ENCODE data around the gene TBX15.

TBX15 gene

GRCh38 chr1:118899340-118899739 is 88.8 kb downstream of the TBX15 start:
- Histone ChIP-seq H3K27me3 (ENCODE audit: control insufficient read depth in 1 of 2, insufficient read depth in 2 of 2, low read length in 2 of 2) (no peaks in the 10 kb centered on the region), H3K4me3 (ENCODE audit: low read depth in 1 of 2, low read length in 2 of 2) (no peak overlapping the region), H3K9ac (ENCODE audit: low read depth in 1 of 2, low read length in 2 of 2) (no peak overlapping the region), H3K4me1 (ENCODE audit: control insufficient read depth in 1 of 2, insufficient read depth in 2 of 2, low read length in 2 of 2) (no peaks in the 10 kb centered on the region), H3K36me3 (ENCODE audit: control insufficient read depth in 1 of 2, insufficient read depth in 2 of 2, low read length in 2 of 2) (no peaks in the 10 kb centered on the region), H3K27ac (ENCODE audit: low read depth, low read length) (no peak overlapping the region), H3K9me3 (ENCODE audit: control insufficient read depth in 1 of 2, low read length in 2 of 2) (no peaks in the 10 kb centered on the region)

GRCh38 chr1:118898712-118899111 is 89.4 kb downstream of the TBX15 start:
- no peaks in the 10 kb centered on the region for H3K27me3 ChIP-seq (ENCODE audit: control insufficient read depth in 1 of 2, insufficient read depth in 2 of 2, low read length in 2 of 2)
- no peaks in the 10 kb centered on the region for H3K4me1 ChIP-seq (ENCODE audit: control insufficient read depth in 1 of 2, insufficient read depth in 2 of 2, low read length in 2 of 2)
- no peak overlapping the region for H3K27ac ChIP-seq (ENCODE audit: low read depth, low read length)
- no peak overlapping the region for H3K4me3 ChIP-seq (ENCODE audit: low read depth in 1 of 2, low read length in 2 of 2)
- no peaks in the 10 kb centered on the region for H3K36me3 ChIP-seq (ENCODE audit: control insufficient read depth in 1 of 2, insufficient read depth in 2 of 2, low read length in 2 of 2)
- no peak overlapping the region for H3K9ac ChIP-seq (ENCODE audit: low read depth in 1 of 2, low read length in 2 of 2)
- H3K9me3 ChIP-seq (ENCODE audit: control insufficient read depth in 1 of 2, low read length in 2 of 2): no peaks in the 10 kb centered on the region

GRCh38 chr1:118896416-118896815 is 91.7 kb downstream of the TBX15 start:
- Histone ChIP-seq H3K4me1 (ENCODE audit: control insufficient read depth in 1 of 2, insufficient read depth in 2 of 2, low read length in 2 of 2) (no peaks in the 10 kb centered on the region), H3K4me3 (ENCODE audit: low read depth in 1 of 2, low read length in 2 of 2) (no peak overlapping the region), H3K36me3 (ENCODE audit: control insufficient read depth in 1 of 2, insufficient read depth in 2 of 2, low read length in 2 of 2) (no peaks in the 10 kb centered on the region), H3K9ac (ENCODE audit: low read depth in 1 of 2, low read length in 2 of 2) (no peak overlapping the region), H3K27me3 (ENCODE audit: control insufficient read depth in 1 of 2, insufficient read depth in 2 of 2, low read length in 2 of 2) (no peaks in the 10 kb centered on the region), H3K27ac (ENCODE audit: low read depth, low read length) (no peak overlapping the region), H3K9me3 (ENCODE audit: control insufficient read depth in 1 of 2, low read length in 2 of 2) (no peaks in the 10 kb centered on the region)

- Histone ChIP-seq H3K9ac (ENCODE audit: low read depth in 1 of 2, low read length in 2 of 2) (no peak overlapping the region), H3K27ac (ENCODE audit: low read depth, low read length) (no peak overlapping the region), H3K4me1 (ENCODE audit: control insufficient read depth in 1 of 2, insufficient read depth in 2 of 2, low read length in 2 of 2) (no peaks in the 10 kb centered on the region), H3K27me3 (ENCODE audit: control insufficient read depth in 1 of 2, insufficient read depth in 2 of 2, low read length in 2 of 2) (no peaks in the 10 kb centered on the region), H3K9me3 (ENCODE audit: control insufficient read depth in 1 of 2, low read length in 2 of 2) (no peaks in the 10 kb centered on the region), H3K36me3 (ENCODE audit: control insufficient read depth in 1 of 2, insufficient read depth in 2 of 2, low read length in 2 of 2) (no peaks in the 10 kb centered on the region), H3K4me3 (ENCODE audit: low read depth in 1 of 2, low read length in 2 of 2) (no peak overlapping the region)
These were observed 93.3 kb downstream of the TBX15 start for GRCh38 chr1:118894836-118895235.

- Histone ChIP-seq H3K36me3 (ENCODE audit: control insufficient read depth in 1 of 2, insufficient read depth in 2 of 2, low read length in 2 of 2) (no peaks in the 10 kb centered on the region), H3K4me3 (ENCODE audit: low read depth in 1 of 2, low read length in 2 of 2) (no peak overlapping the region), H3K4me1 (ENCODE audit: control insufficient read depth in 1 of 2, insufficient read depth in 2 of 2, low read length in 2 of 2) (no peaks in the 10 kb centered on the region), H3K27ac (ENCODE audit: low read depth, low read length) (no peak overlapping the region), H3K27me3 (ENCODE audit: control insufficient read depth in 1 of 2, insufficient read depth in 2 of 2, low read length in 2 of 2) (no peaks in the 10 kb centered on the region), H3K9me3 (ENCODE audit: control insufficient read depth in 1 of 2, low read length in 2 of 2) (no peaks in the 10 kb centered on the region), H3K9ac (ENCODE audit: low read depth in 1 of 2, low read length in 2 of 2) (no peak overlapping the region)
These were observed 97.2 kb downstream of the TBX15 start for GRCh38 chr1:118890851-118891384.

- Histone ChIP-seq H3K4me3 (ENCODE audit: low read depth in 1 of 2, low read length in 2 of 2) (no peak overlapping the region), H3K27ac (ENCODE audit: low read depth, low read length) (no peak overlapping the region), H3K9ac (ENCODE audit: low read depth in 1 of 2, low read length in 2 of 2) (no peak overlapping the region), H3K4me1 (ENCODE audit: control insufficient read depth in 1 of 2, insufficient read depth in 2 of 2, low read length in 2 of 2) (no peaks in the 10 kb centered on the region), H3K36me3 (ENCODE audit: control insufficient read depth in 1 of 2, insufficient read depth in 2 of 2, low read length in 2 of 2) (no peaks in the 10 kb centered on the region), H3K9me3 (ENCODE audit: control insufficient read depth in 1 of 2, low read length in 2 of 2) (no peaks in the 10 kb centered on the region), H3K27me3 (ENCODE audit: control insufficient read depth in 1 of 2, insufficient read depth in 2 of 2, low read length in 2 of 2) (no peaks in the 10 kb centered on the region)
These were observed 103.2 kb downstream of the TBX15 start for GRCh38 chr1:118884946-118885345.

- Histone ChIP-seq H3K27me3 (ENCODE audit: control insufficient read depth in 1 of 2, insufficient read depth in 2 of 2, low read length in 2 of 2) (no peaks in the 10 kb centered on the region), H3K4me3 (ENCODE audit: low read depth in 1 of 2, low read length in 2 of 2) (no peak overlapping the region), H3K36me3 (ENCODE audit: control insufficient read depth in 1 of 2, insufficient read depth in 2 of 2, low read length in 2 of 2) (no peaks in the 10 kb centered on the region), H3K4me1 (ENCODE audit: control insufficient read depth in 1 of 2, insufficient read depth in 2 of 2, low read length in 2 of 2) (no peaks in the 10 kb centered on the region), H3K9me3 (ENCODE audit: control insufficient read depth in 1 of 2, low read length in 2 of 2) (no peaks in the 10 kb centered on the region), H3K27ac (ENCODE audit: low read depth, low read length) (no peak overlapping the region), H3K9ac (ENCODE audit: low read depth in 1 of 2, low read length in 2 of 2) (no peak overlapping the region)
These were observed 106.4 kb downstream of the TBX15 start for GRCh38 chr1:118881751-118882150.

DNA sequence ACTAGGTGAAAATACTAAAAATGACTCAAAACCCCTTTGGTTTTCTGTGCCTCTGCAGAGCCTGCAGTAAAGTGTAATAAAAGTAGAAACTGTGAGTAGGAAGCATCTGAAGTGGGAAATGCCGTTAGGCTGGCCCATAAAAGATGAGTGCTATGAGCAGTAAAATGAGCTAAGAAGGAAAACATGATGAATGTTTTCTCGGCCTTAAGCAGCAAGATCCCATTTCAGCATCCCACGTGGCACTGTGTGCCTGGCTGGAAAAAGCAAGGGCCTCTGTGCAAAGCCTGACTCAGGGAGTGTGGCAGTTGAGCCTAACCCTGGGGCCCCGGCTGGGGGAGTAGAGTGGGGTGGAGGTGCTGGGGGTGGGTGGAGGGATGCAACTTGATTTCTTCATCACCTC is 109.5 kb downstream of the TBX15 start:
- no peak overlapping the region for H3K9ac ChIP-seq (ENCODE audit: low read depth in 1 of 2, low read length in 2 of 2)
- H3K4me1 ChIP-seq (ENCODE audit: control insufficient read depth in 1 of 2, insufficient read depth in 2 of 2, low read length in 2 of 2): no peaks in the 10 kb centered on the region
- no peaks in the 10 kb centered on the region for H3K36me3 ChIP-seq (ENCODE audit: control insufficient read depth in 1 of 2, insufficient read depth in 2 of 2, low read length in 2 of 2)
- no peak overlapping the region for H3K27ac ChIP-seq (ENCODE audit: low read depth, low read length)
- H3K27me3 ChIP-seq (ENCODE audit: control insufficient read depth in 1 of 2, insufficient read depth in 2 of 2, low read length in 2 of 2): no peaks in the 10 kb centered on the region
- H3K4me3 ChIP-seq (ENCODE audit: low read depth in 1 of 2, low read length in 2 of 2): no peak overlapping the region
- H3K9me3 ChIP-seq (ENCODE audit: control insufficient read depth in 1 of 2, low read length in 2 of 2): no peaks in the 10 kb centered on the region

DNA sequence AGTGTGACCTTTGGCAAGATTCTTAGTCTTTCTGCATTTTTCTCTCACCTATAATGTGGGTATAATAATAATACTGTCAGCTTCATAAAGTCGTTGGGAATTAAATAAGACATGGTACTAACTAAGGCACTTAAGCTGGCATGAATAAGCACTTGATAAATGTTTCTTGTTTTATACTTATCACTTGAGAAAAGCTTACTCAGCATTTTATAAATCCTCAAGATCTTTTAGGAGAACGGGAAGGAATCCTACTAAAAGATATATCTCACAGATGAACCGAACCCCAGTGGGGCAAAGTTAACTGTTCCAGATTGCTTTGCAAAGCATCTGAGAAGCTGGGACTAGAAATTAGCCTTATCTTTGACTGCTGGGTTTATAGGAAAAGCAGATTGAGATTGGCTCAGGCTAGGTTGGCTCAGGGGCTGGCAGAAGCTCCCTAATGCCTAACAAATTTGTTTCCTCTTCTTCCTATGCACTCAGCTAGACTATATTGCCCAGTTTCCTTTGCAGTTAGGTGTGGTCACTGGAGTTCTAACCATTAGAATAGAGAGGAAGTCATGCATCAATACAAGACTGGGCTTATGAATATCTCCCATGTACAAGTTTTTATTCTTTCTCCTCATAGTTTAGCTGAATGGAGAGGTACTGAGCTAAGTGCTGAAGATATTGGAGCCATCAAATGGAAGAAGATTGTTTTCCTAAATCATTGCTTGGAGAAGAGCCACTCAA is 110.3 kb downstream of the TBX15 start:
- no peak overlapping the region for H3K4me3 ChIP-seq (ENCODE audit: low read depth in 1 of 2, low read length in 2 of 2)
- H3K9me3 ChIP-seq (ENCODE audit: control insufficient read depth in 1 of 2, low read length in 2 of 2): no peaks in the 10 kb centered on the region
- no peak overlapping the region for H3K9ac ChIP-seq (ENCODE audit: low read depth in 1 of 2, low read length in 2 of 2)
- no peaks in the 10 kb centered on the region for H3K27me3 ChIP-seq (ENCODE audit: control insufficient read depth in 1 of 2, insufficient read depth in 2 of 2, low read length in 2 of 2)
- no peak overlapping the region for H3K27ac ChIP-seq (ENCODE audit: low read depth, low read length)
- H3K36me3 ChIP-seq (ENCODE audit: control insufficient read depth in 1 of 2, insufficient read depth in 2 of 2, low read length in 2 of 2): no peaks in the 10 kb centered on the region
- H3K4me1 ChIP-seq (ENCODE audit: control insufficient read depth in 1 of 2, insufficient read depth in 2 of 2, low read length in 2 of 2): no peaks in the 10 kb centered on the region

DNA sequence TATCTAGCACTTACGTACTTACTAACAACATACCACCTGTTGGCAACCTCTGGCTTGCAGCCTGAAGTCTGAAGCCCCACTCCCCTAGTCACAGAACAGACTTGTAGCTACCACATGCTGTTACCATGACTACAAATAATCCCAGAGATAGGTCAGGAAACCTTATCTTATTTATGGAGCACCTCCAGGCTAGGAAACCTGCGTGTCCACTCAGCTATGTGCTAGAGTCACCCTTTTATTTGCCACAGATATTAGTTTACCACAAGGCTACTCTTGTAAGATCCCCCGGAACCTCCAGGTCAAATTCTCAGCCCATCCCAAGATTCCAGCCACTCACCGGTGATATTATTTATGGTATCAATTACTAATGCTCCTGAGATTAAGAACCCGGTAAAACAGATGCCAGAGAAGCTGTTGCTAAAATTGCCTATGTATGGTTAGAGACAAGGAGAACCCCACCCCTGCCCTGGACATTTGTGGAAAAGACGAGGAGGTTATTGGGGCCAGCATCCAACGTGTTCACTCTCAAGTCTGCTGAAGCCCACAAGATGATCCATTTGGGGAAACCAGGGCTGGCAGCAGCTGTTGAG is 116.5 kb downstream of the TBX15 start:
- Histone ChIP-seq H3K27me3 (ENCODE audit: control insufficient read depth in 1 of 2, insufficient read depth in 2 of 2, low read length in 2 of 2) (no peaks in the 10 kb centered on the region), H3K27ac (ENCODE audit: low read depth, low read length) (no peak overlapping the region), H3K36me3 (ENCODE audit: control insufficient read depth in 1 of 2, insufficient read depth in 2 of 2, low read length in 2 of 2) (no peaks in the 10 kb centered on the region), H3K9me3 (ENCODE audit: control insufficient read depth in 1 of 2, low read length in 2 of 2) (no peaks in the 10 kb centered on the region), H3K9ac (ENCODE audit: low read depth in 1 of 2, low read length in 2 of 2) (no peak overlapping the region), H3K4me1 (ENCODE audit: control insufficient read depth in 1 of 2, insufficient read depth in 2 of 2, low read length in 2 of 2) (no peaks in the 10 kb centered on the region), H3K4me3 (ENCODE audit: low read depth in 1 of 2, low read length in 2 of 2) (no peak overlapping the region)

All from duodenal mucosa (tissue), 2 donors.